ENCODE results near the gene TIMP2.
"Not testable (repeated sequence)": the region's sequence is repeated elsewhere in the genome, so short reads cannot be mapped to it uniquely, and the experiment has no call there.

TIMP2 gene

GRCh38 chr17:78917451-78918275 lies 7.5 kb downstream of the TIMP2 start:
- H3K4me3 ChIP-seq (ENCODE audit: low read depth, low read length): no peak overlapping the region
- H3K27ac ChIP-seq (ENCODE audit: low read depth, low read length): no peak overlapping the region; the same call in 1 of the 2 replicates
- H3K27me3 ChIP-seq (ENCODE audit: insufficient read depth, low read length): no peaks in the 10 kb centered on the region
- H3K79me2 ChIP-seq (ENCODE audit: control insufficient read depth, insufficient read depth, low read length, unreplicated experiment): peaks cover 82% of the 10 kb centered on the region
- no peaks in the 10 kb centered on the region for H3K36me3 ChIP-seq (ENCODE audit: insufficient read depth, low read length)
- no peak overlapping the region for H2AFZ ChIP-seq (ENCODE audit: low read length, unreplicated experiment)
- H3K4me1 ChIP-seq (ENCODE audit: control insufficient read depth, insufficient read depth, low read length, unreplicated experiment): peaks cover 31% of the 10 kb centered on the region

- no peaks in the 10 kb centered on the region for H3K27me3 ChIP-seq (ENCODE audit: insufficient read depth, low read length)
- peaks cover 77% of the 10 kb centered on the region for H3K79me2 ChIP-seq (ENCODE audit: control insufficient read depth, insufficient read depth, low read length, unreplicated experiment)
- no peaks in the 10 kb centered on the region for H3K36me3 ChIP-seq (ENCODE audit: insufficient read depth, low read length)
- H3K4me1 ChIP-seq (ENCODE audit: control insufficient read depth, insufficient read depth, low read length, unreplicated experiment): peaks cover 20% of the 10 kb centered on the region
- H3K27ac ChIP-seq (ENCODE audit: low read depth, low read length): peak overlapping the region; percentile 76
- H2AFZ ChIP-seq (ENCODE audit: low read length, unreplicated experiment): no peak overlapping the region
- H3K4me3 ChIP-seq (ENCODE audit: low read depth, low read length): peak overlapping the region; percentile 47; the same call in 1 of the 2 replicates
Measured at GRCh38 chr17:78915872-78916632, 9.1 kb downstream of the TIMP2 start.

GRCh38 chr17:78913115-78913514 lies 12.1 kb downstream of the TIMP2 start:
- Histone ChIP-seq H2AFZ (ENCODE audit: low read length, unreplicated experiment) (no peak overlapping the region), H3K4me3 (ENCODE audit: low read depth, low read length) (no peak overlapping the region), H3K4me1 (ENCODE audit: control insufficient read depth, insufficient read depth, low read length, unreplicated experiment) (peaks cover 20% of the 10 kb centered on the region), H3K79me2 (ENCODE audit: control insufficient read depth, insufficient read depth, low read length, unreplicated experiment) (peaks cover 75% of the 10 kb centered on the region), H3K27me3 (ENCODE audit: insufficient read depth, low read length) (no peaks in the 10 kb centered on the region), H3K36me3 (ENCODE audit: insufficient read depth, low read length) (no peaks in the 10 kb centered on the region), H3K27ac (ENCODE audit: low read depth, low read length) (no peak overlapping the region)

GRCh38 chr17:78912082-78912481 lies 13.1 kb downstream of the TIMP2 start:
- Histone ChIP-seq H3K27me3 (ENCODE audit: insufficient read depth, low read length) (no peaks in the 10 kb centered on the region), H3K36me3 (ENCODE audit: insufficient read depth, low read length) (no peaks in the 10 kb centered on the region), H3K4me3 (ENCODE audit: low read depth, low read length) (no peak overlapping the region), H2AFZ (ENCODE audit: low read length, unreplicated experiment) (no peak overlapping the region), H3K79me2 (ENCODE audit: control insufficient read depth, insufficient read depth, low read length, unreplicated experiment) (peaks cover 77% of the 10 kb centered on the region), H3K4me1 (ENCODE audit: control insufficient read depth, insufficient read depth, low read length, unreplicated experiment) (peaks cover 17% of the 10 kb centered on the region), H3K27ac (ENCODE audit: low read depth, low read length) (no peak overlapping the region)

- not testable (repeated sequence) for H3K27ac ChIP-seq (ENCODE audit: low read depth, low read length); H2AFZ ChIP-seq (ENCODE audit: low read length, unreplicated experiment); H3K27me3 ChIP-seq (ENCODE audit: insufficient read depth, low read length); H3K36me3 ChIP-seq (ENCODE audit: insufficient read depth, low read length); H3K4me3 ChIP-seq (ENCODE audit: low read depth, low read length)
- H3K4me1 ChIP-seq (ENCODE audit: control insufficient read depth, insufficient read depth, low read length, unreplicated experiment): peaks cover 14% of the 10 kb centered on the region
- peaks cover 78% of the 10 kb centered on the region for H3K79me2 ChIP-seq (ENCODE audit: control insufficient read depth, insufficient read depth, low read length, unreplicated experiment)
Measured at GRCh38 chr17:78911543-78911942, 13.6 kb downstream of the TIMP2 start.

- peaks cover 6% of the 10 kb centered on the region for H3K4me1 ChIP-seq (ENCODE audit: control insufficient read depth, insufficient read depth, low read length, unreplicated experiment)
- no peak overlapping the region for H3K27ac ChIP-seq (ENCODE audit: low read depth, low read length)
- H2AFZ ChIP-seq (ENCODE audit: low read length, unreplicated experiment): no peak overlapping the region
- peaks cover 74% of the 10 kb centered on the region for H3K79me2 ChIP-seq (ENCODE audit: control insufficient read depth, insufficient read depth, low read length, unreplicated experiment)
- no peaks in the 10 kb centered on the region for H3K27me3 ChIP-seq (ENCODE audit: insufficient read depth, low read length)
- no peak overlapping the region for H3K4me3 ChIP-seq (ENCODE audit: low read depth, low read length)
- no peaks in the 10 kb centered on the region for H3K36me3 ChIP-seq (ENCODE audit: insufficient read depth, low read length)
Measured at GRCh38 chr17:78910497-78911284, 14.5 kb downstream of the TIMP2 start.

- Histone ChIP-seq H3K79me2 (ENCODE audit: control insufficient read depth, insufficient read depth, low read length, unreplicated experiment) (peaks cover 81% of the 10 kb centered on the region), H3K4me3 (ENCODE audit: low read depth, low read length) (no peak overlapping the region), H3K27ac (ENCODE audit: low read depth, low read length) (no peak overlapping the region), H3K27me3 (ENCODE audit: insufficient read depth, low read length) (no peaks in the 10 kb centered on the region), H3K36me3 (ENCODE audit: insufficient read depth, low read length) (no peaks in the 10 kb centered on the region; the same call in 1 of the 2 replicates), H3K4me1 (ENCODE audit: control insufficient read depth, insufficient read depth, low read length, unreplicated experiment) (peaks cover 2% of the 10 kb centered on the region), H2AFZ (ENCODE audit: low read length, unreplicated experiment) (no peak overlapping the region)
Measured at GRCh38 chr17:78908426-78908825, 16.8 kb downstream of the TIMP2 start.

GRCh38 chr17:78905541-78905940 lies 19.6 kb downstream of the TIMP2 start:
- Histone ChIP-seq H3K4me1 (ENCODE audit: control insufficient read depth, insufficient read depth, low read length, unreplicated experiment) (peaks cover 4% of the 10 kb centered on the region), H3K79me2 (ENCODE audit: control insufficient read depth, insufficient read depth, low read length, unreplicated experiment) (peaks cover 76% of the 10 kb centered on the region), H2AFZ (ENCODE audit: low read length, unreplicated experiment) (no peak overlapping the region), H3K36me3 (ENCODE audit: insufficient read depth, low read length) (peaks cover 3% of the 10 kb centered on the region; the same call in 1 of the 2 replicates), H3K4me3 (ENCODE audit: low read depth, low read length) (no peak overlapping the region), H3K27me3 (ENCODE audit: insufficient read depth, low read length) (no peaks in the 10 kb centered on the region), H3K27ac (ENCODE audit: low read depth, low read length) (no peak overlapping the region)

- Histone ChIP-seq H2AFZ (ENCODE audit: low read length, unreplicated experiment) (no peak overlapping the region), H3K79me2 (ENCODE audit: control insufficient read depth, insufficient read depth, low read length, unreplicated experiment) (peaks cover 73% of the 10 kb centered on the region), H3K27me3 (ENCODE audit: insufficient read depth, low read length) (no peaks in the 10 kb centered on the region), H3K4me3 (ENCODE audit: low read depth, low read length) (no peak overlapping the region), H3K4me1 (ENCODE audit: control insufficient read depth, insufficient read depth, low read length, unreplicated experiment) (peaks cover 4% of the 10 kb centered on the region), H3K36me3 (ENCODE audit: insufficient read depth, low read length) (peaks cover 3% of the 10 kb centered on the region; the same call in 1 of the 2 replicates), H3K27ac (ENCODE audit: low read depth, low read length) (no peak overlapping the region)
Measured at GRCh38 chr17:78905116-78905515, 20.1 kb downstream of the TIMP2 start.

- H3K4me1 ChIP-seq (ENCODE audit: control insufficient read depth, insufficient read depth, low read length, unreplicated experiment): peaks cover 4% of the 10 kb centered on the region
- peaks cover 3% of the 10 kb centered on the region; the same call in 1 of the 2 replicates for H3K36me3 ChIP-seq (ENCODE audit: insufficient read depth, low read length)
- no peak overlapping the region for H3K27ac ChIP-seq (ENCODE audit: low read depth, low read length)
- H3K79me2 ChIP-seq (ENCODE audit: control insufficient read depth, insufficient read depth, low read length, unreplicated experiment): peaks cover 71% of the 10 kb centered on the region
- H2AFZ ChIP-seq (ENCODE audit: low read length, unreplicated experiment): no peak overlapping the region
- H3K4me3 ChIP-seq (ENCODE audit: low read depth, low read length): no peak overlapping the region
- no peaks in the 10 kb centered on the region for H3K27me3 ChIP-seq (ENCODE audit: insufficient read depth, low read length)
Measured at GRCh38 chr17:78904371-78904770, 20.8 kb downstream of the TIMP2 start.

All from ACC112 (cell line).